Skin epidermis (tissue), 12 donors: ENCODE results near the gene TASOR2.
A peak's percentile ranks its signal among the peaks of the same experiment; 100 is the strongest.

Source experiments
- H3K27ac ChIP-seq, 21 experiments: fragments of 200-600 bp; sonication (generic) in 11 of 21; one replicate each; pipeline ENCODE4 v1.5.0; 2020; ENCODE audit warnings: mild to moderate bottlenecking in 3 of 21, inconsistent platforms in 2 of 21, moderate library complexity in 2 of 21
- H3K4me3 ChIP-seq, 7 experiments: fragments of 200-600 bp; sonication (generic) in 2 of 7; one replicate each; pipeline ENCODE4 v1.5.0; 2020; ENCODE audit warnings: inconsistent platforms in 2 of 7, mild to moderate bottlenecking in 2 of 7, moderate library complexity in 1 of 7

The TASOR2 gene, protein sequence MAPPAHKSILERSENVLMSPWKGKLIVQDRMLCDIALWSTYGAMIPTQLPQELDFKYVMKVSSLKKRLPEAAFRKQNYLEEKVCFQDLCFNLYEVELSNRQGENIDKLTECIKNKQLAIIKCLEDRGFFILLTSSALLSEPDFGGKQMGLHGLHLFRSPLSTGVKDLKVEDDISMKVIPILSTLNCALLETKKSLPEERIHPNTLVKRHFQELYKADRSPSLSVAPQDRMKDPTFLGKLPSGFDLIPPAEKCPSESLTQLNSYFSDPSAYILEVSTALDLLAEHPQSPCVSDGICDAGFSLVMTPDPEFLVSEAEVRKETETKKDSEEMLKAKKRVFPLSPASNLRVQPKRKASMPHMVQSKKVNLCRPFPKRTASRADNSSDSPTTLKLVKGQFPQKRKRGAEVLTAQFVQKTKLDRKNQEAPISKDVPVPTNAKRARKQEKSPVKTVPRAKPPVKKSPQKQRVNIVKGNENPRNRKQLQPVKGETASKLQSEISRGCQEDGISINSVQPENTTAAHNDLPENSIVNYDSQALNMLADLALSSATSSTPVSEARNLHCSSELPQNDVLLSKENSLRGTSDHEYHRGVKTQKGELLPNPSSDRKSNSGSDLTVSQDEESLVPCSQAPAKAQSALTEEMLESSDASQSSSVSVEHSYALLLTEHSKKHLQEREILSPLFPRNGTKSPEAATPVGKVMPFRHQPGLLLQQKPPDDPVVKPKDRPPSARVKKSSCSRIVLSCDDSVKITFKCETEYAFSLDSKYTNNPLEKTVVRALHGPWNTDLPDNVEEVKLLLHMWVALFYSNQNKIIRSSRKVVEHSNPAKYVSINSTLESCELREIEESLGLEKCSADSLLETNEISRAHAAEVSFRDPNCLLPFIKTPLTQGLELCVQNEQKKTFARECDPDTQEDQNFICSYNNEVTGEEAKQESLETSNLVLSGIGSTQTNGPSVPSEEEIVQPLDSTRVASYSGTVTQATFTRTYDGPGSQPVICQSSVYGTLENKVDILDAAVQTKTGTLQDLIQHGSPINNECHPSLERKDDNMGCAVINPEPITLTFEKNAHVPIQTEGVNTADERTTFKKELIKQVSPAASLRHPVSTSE (N-terminal part only)

GRCh38 chr10:5684318-5684970, at the start of gene TASOR2:
Gene TASOR2, plus strand, starts transcription at chr10:5684838. Its CDS starts 35,805 bp downstream, at chr10:5720643.
- Histone ChIP-seq H3K4me3 (peak within 1 kb of the TSS; percentile 81 to 98 (median 89)), H3K27ac (peak within 1 kb of the TSS; percentile 71 to 98 (median 93))

DNA sequence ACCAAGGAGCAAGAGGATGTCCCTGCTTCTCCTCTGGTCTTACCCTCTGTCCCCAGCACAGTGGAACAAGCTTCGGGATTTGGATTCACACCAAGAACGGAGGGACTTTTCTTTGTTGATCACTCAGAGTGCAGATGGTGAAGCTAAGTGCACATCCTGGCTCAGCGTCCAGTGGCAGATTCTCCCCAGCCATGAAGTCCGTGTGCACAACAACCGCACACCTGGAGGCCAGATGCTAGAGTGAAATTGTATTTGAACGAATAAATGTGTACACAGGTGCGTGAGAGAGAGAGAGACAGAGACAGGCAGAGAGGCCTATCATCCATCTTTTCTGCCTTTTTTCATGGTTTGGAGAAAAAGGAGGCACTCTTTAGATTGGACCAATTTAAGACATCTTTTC, 49.7 kb upstream of the TASOR2 start:
- no peak overlapping the region for H3K4me3 ChIP-seq
- no peak overlapping the region for H3K27ac ChIP-seq

GRCh38 chr10:5638494-5638893, 46.1 kb upstream of the TASOR2 start:
- no peak overlapping the region for H3K27ac ChIP-seq
- no peak overlapping the region for H3K4me3 ChIP-seq

DNA sequence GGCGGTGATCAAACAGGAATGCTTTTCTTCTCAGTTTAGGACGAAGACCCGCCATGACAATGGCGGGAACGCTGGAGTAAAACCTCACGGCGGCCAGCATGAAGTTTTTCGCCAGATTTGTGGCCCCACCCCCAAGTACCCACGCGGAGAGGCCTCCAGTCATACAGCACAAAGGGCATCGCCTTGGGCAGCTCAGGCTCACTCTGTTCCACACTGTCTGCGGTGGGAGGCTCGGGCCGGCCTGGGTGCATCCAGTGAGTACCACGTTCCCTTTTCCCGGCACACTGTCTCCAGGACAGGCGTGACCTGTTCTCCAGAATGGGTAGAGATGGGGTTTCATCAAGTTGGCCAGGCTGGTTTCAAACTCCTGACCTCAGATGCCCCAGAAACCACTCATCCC, 45.6 kb upstream of the TASOR2 start:
- Histone ChIP-seq H3K4me3 (no peak overlapping the region), H3K27ac (no peak overlapping the region)

- Histone ChIP-seq H3K27ac (no peak overlapping the region), H3K4me3 (no peak overlapping the region)
Observed at GRCh38 chr10:5640036-5640435, 44.6 kb upstream of the TASOR2 start.

- no peak overlapping the region for H3K27ac ChIP-seq
Observed at GRCh38 chr10:5640501-5640900, 44.1 kb upstream of the TASOR2 start.

DNA sequence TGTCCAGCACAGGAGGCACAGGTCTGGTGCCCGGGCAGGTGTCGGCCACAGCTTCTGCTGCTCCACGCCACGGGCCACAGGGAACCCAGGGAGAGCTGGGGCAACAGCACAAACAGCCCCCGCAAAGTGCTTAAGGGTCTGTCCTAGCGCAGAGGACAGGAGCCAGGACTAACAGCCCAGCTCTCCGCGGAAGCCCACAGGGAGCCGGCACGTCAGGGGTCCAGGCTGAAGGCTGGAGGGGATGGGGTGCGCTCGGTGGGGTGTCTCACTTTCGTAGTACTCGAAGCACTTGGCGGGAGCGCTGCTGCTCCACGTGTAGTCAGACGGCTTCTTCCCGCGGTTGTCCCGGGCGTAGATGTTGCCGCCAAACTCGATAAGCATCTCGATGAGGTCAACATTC, 43.1 kb upstream of the TASOR2 start:
- Histone ChIP-seq H3K27ac (no peak overlapping the region), H3K4me3 (no peak overlapping the region)

More at GRCh38 chr10:5640501-5640900, 44.1 kb upstream of the TASOR2 start:
- H3K4me3 ChIP-seq, result no peak overlapping the region

DNA sequence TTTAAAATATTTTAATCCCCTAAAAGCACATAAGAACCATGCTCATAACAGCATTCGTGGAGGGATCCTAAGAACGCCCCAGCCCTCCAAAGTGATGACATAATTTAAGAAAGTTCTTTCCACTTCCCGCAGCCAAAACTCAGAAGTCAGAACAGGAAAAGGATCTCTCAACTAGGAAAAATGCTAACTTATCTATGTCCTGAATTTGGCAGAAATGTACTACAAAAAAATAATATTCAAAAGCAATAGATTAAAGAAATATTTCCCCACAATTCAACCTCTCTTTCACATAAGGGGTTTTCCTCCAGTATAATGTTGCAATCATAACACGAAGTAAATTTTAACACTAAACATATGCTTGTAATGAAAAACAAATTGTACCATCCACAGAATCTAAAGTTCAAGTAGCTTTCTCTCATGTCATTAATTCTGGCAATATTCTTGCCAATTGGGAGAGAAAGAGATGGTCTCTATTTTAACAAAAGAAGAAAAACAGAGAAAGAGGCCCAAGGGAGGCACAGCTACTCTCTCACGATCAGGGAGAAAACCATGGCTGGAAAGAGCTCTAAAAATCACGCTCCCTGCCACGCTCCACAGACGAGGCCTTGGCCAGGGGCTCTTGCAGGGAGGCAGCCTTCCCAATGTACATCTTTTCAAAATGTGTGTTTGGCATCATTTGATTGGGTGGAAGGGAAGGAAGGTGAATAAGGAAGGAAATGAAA, 41.1 kb upstream of the TASOR2 start:
- Histone ChIP-seq H3K4me3 (no peak overlapping the region), H3K27ac (peak overlapping the region in 14 of 21 experiments; percentile 11 to 63 (median 46))

- Histone ChIP-seq H3K27ac (peak overlapping the region in 5 of 21 experiments; percentile 8 to 57 (median 33)), H3K4me3 (no peak overlapping the region)
Observed at GRCh38 chr10:5644930-5645329, 39.7 kb upstream of the TASOR2 start.

- peak overlapping the region in 5 of 21 experiments; percentile 8 to 42 (median 27) for H3K27ac ChIP-seq
Observed at GRCh38 chr10:5645375-5645774, 39.3 kb upstream of the TASOR2 start.

DNA sequence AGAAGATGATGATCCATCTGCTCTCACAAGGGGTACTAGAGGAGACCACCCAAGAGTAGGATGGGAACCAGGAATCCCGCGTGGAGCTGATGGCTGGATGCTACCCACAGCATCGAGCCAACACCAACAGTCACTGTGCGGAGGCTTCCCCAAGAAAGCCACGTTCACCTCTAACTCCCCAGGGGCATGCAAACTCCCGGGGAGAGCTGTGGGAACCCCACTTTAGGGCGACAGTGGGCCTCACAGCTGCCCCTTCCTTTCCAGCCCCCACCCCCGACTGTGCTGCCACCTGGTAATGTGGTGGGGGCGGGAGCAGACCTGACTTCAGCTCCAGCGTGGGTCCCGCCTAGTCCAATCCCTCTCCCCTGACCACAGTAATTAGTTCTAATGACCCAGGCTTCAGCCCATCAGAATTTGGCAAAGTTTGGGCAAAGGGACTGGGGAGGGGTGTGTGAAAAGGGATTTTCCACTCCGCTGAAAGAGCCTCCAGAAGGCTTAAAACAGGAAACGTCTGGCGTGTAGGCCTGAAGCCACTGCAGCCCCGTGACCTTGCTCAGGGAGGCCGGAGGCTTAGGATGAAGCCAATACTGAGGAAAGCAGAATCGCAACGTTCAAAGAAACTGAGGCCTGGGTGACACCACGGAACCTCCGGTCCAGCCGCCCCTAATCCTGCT, 38.6 kb upstream of the TASOR2 start:
- H3K4me3 ChIP-seq, result no peak overlapping the region

More at GRCh38 chr10:5645375-5645774, 39.3 kb upstream of the TASOR2 start:
- no peak overlapping the region for H3K4me3 ChIP-seq

GRCh38 chr10:5647507-5648240, 37.0 kb upstream of the TASOR2 start:
- Histone ChIP-seq H3K4me3 (no peak overlapping the region), H3K27ac (no peak overlapping the region)

More for the DNA sequence above, 38.6 kb upstream of the TASOR2 start:
- H3K27ac ChIP-seq, result peak overlapping the region in 11 of 21 experiments; percentile 0 to 58 (median 35)

DNA sequence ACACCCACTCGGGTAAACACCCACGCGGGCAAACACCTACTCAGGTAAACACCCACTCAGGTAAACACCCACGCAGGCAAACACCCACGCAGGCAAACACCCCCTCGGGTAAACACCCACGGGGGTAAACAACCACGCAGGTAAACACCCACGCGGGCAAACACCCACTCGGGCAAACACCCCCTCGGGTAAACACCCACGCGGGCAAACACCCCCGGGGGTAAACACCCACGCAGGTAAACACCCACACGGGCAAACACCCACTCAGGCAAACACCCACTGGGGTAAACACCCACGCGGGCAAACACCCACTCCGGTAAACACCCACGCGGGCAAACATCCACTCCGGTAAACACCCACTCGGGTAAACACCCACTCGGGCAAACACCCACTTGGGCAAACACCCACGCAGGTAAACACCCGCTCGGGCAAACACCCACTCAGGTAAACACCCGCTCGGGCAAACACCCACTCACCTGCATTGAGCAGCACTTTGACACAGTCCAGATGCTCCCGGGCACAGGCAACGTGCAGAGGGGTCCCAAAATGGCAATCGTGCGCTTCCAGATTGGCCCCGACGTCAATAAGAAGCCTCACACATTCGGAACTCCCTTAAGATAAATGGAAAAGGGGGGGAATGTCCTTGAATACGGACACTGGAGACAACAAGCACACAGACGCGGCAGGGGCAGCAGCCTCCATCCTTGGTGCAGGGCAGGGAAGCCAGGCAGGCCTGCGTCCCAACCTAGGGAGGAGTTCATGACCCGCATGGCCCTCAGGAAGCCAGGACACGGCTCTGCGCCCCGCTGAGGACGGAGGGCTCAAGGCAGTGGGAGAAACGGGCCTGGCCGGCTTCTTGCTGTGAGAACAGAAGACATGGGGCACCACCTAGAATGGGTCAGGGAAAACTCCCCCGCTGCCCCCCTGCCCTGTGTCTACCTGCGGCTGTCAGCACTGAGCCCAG, 35.9 kb upstream of the TASOR2 start:
- no peak overlapping the region for H3K27ac ChIP-seq
- no peak overlapping the region for H3K4me3 ChIP-seq

- Histone ChIP-seq H3K27ac (no peak overlapping the region), H3K4me3 (no peak overlapping the region)
Observed at GRCh38 chr10:5649746-5650145, 34.9 kb upstream of the TASOR2 start.

DNA sequence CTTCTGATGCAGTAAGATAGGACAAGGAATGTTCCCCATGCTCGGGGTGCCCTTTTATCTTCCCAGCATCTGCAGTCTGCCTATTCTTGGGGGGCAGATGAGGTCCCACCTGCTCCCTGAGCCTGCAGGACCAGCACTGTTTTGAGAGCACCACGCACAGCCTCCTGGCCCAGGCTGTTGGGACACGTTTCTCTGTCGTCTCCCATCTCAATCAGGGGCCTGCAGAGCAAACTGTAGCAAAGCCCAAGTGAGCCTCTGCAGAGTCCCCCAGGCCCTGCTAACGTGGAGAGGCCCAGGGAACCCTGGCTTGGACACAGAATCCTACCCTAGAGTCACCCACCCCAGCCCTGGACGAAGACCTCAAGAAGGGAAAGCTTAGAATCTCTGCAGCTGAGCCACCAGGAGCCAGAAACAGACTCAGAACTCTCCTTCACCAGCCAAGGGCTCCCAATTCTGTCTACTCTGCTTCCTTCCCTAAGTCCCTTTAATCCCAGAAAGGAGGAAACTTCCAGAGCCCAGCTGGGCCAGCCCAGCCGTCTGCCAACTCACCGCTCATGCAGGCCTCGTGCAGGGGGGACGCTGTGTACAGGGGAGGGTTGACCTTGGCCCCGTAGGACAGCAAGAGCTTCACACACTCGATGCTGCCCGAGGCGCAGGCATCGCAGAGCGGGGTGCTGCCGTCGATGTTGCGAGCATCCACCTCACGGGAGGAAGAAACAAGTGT, 33.8 kb upstream of the TASOR2 start:
- H3K27ac ChIP-seq, result no peak overlapping the region

DNA sequence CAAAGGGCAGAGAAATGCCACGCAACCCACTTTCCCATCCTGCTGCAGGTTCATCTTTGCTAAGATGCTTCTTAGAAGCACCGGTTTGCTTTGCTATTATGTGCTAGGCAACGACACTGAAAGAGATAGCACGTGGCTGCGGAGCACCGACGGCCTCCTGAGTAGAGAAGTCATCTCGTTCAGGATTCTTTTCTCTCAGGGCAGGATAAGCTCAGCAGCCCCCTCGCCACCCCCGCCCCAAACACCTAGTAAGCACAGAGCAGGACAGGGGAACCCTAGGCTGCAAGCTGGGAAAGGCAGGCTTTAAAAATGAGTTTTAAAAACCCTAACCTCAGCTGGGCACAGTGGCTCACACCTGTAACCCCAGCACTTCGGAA, 33.3 kb upstream of the TASOR2 start:
- no peak overlapping the region for H3K4me3 ChIP-seq
- no peak overlapping the region for H3K27ac ChIP-seq

More for the DNA sequence above, 33.8 kb upstream of the TASOR2 start:
- no peak overlapping the region for H3K4me3 ChIP-seq
